IPS-18c (cell line): ENCODE results near the gene CREB5.

ENCODE experiments used
- H3K4me3 ChIP-seq: 2 replicates; pipeline ENCODE4 v1.7.0; 2013; ENCODE audit warnings: low read depth, mild to moderate bottlenecking, low read length, moderate library complexity; ENCODE audit not compliant: insufficient read depth
- H3K9me3 ChIP-seq: one replicate; pipeline ENCODE4 v1.6.1; 2013; ENCODE audit warnings: mild to moderate bottlenecking, low read length, moderate library complexity; ENCODE audit not compliant: control insufficient read depth, insufficient read depth

The CREB5 gene

DNA sequence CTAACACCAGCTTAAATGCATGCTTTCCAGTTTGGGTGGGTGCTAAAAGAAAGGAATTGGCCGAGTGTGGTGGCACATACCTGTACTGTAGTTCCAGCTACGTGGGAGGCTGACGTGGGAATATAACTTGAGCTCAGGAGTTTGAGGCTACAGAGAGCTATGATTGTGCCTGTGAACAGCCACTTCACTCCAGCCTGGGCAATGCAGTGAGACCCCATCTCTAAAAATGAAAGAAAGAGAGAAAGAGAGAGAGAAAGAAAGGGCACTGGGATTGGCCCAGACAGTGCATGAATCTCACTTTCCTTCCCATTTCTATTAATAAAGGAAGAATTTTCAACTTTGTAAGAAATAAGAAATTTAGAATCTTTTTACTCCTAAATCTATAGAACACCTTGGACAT lies 265.4 kb downstream of the CREB5 start:
- H3K9me3 ChIP-seq: no peaks in the 10 kb centered on the region

GRCh38 chr7:28678431-28678965 lies 266.2 kb downstream of the CREB5 start:
- Histone ChIP-seq H3K9me3 (no peaks in the 10 kb centered on the region), H3K4me3 (no peak overlapping the region)

More for the DNA sequence above, 265.4 kb downstream of the CREB5 start:
- H3K4me3 ChIP-seq: no peak overlapping the region

GRCh38 chr7:28681693-28682310 lies 269.5 kb downstream of the CREB5 start:
- H3K4me3 ChIP-seq: no peak overlapping the region
- H3K9me3 ChIP-seq: no peaks in the 10 kb centered on the region

GRCh38 chr7:28682801-28683200 lies 270.5 kb downstream of the CREB5 start:
- Histone ChIP-seq H3K4me3 (no peak overlapping the region), H3K9me3 (no peaks in the 10 kb centered on the region)

DNA sequence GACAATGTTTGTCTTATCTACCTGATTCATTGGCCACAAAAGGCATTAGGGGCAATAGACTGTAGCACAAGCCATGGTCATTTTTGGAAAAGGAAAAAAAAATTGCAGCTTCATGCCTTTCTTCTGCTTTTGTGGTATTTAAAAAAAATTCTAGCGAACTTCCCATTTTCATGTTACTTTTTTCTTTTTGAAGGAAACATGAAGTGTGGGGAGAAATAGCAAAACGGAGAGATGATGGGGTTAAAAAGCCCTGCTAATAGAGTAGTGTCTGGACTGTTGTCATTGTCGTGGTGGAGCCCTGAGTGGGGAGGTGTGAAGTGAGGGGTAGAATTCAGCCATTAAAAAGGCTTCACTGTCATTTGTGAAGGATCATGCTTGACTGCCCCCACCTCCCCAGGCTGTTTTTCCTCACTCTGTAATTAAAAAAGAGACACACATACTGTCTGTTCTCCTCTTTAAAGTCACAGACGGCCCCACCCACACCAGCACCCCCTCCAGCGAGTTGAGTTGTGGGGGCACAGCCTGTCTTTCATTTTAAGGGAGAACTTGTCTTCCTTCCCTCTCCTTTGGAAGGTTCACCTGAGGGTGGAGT lies 272.4 kb downstream of the CREB5 start:
- H3K9me3 ChIP-seq: peaks cover 2% of the 10 kb centered on the region
- H3K4me3 ChIP-seq: no peak overlapping the region

- peaks cover 2% of the 10 kb centered on the region for H3K9me3 ChIP-seq
- H3K4me3 ChIP-seq: peak overlapping the region; percentile 56; the same call in 1 of the 2 replicates
These were observed 272.9 kb downstream of the CREB5 start for GRCh38 chr7:28685242-28685643.

DNA sequence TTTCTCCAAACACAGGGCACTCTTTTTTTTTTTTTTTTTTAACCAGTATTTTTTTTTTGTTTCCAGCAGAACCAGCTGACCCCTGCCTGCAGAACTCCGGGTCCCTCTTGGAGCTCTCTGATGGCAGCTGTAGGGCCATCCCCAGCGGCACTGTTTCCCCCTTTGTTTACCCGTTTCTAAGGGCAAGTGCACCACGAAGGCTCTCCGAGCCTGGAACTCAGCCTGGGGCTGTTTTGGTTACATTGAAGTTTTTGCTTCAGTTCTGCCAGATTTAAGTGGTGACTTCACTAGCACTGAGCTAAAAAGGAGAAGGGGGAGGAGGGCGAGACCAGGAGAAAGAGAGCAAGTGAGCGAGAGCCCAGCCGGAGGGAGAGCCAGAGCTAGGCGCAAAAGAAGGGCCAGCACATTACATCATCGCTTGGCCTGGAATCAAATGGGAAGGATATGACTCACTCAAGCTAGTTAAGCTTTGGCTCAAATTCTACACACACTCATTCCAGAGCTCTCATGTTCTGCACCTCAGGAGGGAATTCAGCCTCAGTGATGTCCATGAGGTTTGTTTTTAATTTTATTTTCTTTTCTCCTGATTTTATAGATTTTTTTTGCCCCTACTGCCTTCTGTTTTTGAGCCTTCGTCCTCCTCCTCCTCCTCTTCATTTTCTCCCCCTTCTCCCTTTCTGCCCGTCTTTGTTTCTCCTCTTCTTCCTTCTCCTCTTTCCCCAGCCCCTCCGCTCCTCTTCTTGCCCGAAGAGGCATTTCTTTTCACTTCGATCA lies 273.5 kb downstream of the CREB5 start:
- Histone ChIP-seq H3K9me3 (peaks cover 2% of the 10 kb centered on the region), H3K4me3 (peak overlapping the region; percentile 56)

GRCh38 chr7:28686418-28686800 lies 274.1 kb downstream of the CREB5 start:
- Histone ChIP-seq H3K9me3 (peaks cover 2% of the 10 kb centered on the region), H3K4me3 (peak overlapping the region; percentile 56; the same call in 1 of the 2 replicates)

DNA sequence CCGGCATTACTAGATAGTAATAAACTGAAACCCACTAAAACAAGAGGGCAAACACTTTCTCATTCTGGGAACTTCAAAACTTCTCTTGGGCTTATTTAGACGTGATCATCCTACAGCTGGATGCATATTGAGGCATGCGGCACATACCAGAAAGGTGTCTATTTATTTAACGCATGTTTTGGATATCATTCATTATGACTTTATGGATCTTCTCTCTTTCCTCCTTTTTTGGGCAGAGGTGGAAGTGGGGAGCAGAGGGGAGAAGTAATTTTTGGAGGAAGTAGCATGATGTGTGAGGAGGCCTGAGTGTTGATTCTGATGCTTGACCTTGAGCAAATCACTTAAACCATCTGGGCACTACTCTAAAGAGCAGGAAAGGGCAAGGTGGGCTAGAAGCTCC lies 275.2 kb downstream of the CREB5 start:
- Histone ChIP-seq H3K4me3 (no peak overlapping the region), H3K9me3 (peaks cover 2% of the 10 kb centered on the region)

DNA sequence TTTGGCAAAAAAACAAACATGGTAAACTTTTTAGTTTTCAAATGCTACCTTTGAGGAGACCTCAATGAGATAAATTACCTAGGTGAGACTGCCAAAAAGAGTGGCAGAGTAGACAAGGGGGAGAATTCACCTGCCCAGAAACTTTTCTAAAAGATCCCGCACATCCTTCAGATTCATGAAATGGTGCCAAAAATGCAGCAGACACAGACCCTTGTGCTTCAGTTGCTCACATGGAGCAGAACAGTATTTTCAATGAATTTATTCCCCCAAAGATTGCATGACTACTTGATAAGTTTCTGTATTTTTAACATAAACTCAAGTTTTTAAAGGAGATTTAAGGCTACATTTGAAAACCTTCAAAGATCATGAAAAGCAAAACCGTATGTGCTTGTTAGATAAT lies 275.9 kb downstream of the CREB5 start:
- Histone ChIP-seq H3K9me3 (peaks cover 2% of the 10 kb centered on the region), H3K4me3 (no peak overlapping the region)

GRCh38 chr7:28688651-28689050 lies 276.3 kb downstream of the CREB5 start:
- peaks cover 2% of the 10 kb centered on the region for H3K9me3 ChIP-seq

DNA sequence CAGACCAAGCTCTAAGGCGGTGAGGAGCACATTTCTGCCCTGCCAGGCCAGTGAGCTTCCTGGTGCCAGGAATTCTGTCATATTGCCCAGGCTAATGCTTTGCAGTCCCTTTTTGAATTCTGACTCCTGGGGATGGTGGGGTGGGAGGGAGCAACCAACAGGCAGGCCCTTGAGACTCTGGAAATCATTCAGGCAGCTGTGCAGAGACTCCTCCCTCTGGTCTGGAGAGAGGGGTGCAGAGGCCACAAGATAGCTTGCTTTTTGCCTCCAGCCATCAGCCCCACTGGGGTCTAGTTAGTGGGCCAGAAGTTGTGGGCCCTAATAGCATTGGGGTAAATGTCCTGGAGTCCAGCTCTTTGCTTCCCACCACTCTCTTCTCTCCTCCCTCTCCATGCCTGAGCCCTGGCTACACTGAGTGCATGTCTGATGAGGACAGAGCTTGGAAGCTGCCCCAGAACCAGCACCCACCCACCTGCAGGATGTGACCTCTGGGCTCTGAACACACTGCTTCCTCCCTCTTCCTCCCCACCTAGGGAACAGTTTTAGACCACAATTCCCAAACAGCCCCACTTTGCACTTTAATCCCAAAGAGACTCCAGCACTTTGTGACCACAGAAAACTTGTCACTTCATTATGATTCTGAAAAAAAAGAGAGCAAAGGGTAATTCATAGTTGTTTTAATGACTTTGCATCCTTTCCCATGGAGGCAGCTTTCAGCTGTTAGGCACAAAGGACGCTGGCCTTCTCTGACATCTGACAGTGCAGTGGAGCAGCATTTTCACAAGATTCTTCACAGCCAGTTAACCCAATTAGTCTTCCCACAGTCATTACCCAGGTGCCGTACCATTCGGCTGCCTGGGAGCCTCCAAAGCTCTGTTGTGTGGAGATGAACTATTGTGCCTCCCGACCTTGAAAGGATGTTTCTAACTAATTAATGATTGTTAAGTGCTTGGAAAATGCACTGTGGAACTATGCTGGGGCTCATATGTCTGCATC lies 283.3 kb downstream of the CREB5 start:
- Histone ChIP-seq H3K4me3 (no peak overlapping the region), H3K9me3 (no peaks in the 10 kb centered on the region)

More at GRCh38 chr7:28688651-28689050, 276.3 kb downstream of the CREB5 start:
- no peak overlapping the region for H3K4me3 ChIP-seq

DNA sequence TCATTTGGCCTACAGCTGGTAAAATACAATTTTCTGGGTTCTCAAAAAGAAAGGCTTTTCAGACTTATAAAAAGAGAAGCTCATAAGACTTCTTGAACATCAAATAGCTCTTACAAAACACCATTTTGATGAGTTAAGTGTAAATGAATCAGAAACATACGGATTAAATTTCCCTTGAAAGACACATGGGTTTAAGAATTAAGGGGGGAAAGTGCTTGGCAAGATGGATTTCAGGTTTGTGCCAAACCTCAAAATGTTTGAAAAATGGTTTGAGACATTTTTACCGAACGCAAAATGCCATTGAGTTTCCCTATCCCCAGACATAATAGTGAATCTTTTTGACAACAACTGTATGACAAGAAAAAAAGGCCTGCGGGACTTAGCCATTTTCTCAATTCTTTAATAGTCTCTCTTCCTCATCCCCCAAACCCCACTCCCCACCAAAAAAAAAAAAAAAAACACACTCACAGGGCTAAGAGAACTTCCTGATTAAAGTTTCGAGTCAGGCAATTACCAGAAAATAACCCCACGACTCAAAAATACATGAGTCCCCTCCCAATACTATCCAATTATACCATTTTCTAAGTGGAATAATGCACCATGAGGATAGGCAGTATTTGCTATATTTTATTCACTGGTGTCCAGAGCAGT lies 285.7 kb downstream of the CREB5 start:
- H3K9me3 ChIP-seq: no peaks in the 10 kb centered on the region
- no peak overlapping the region for H3K4me3 ChIP-seq

- no peaks in the 10 kb centered on the region for H3K9me3 ChIP-seq
- no peak overlapping the region for H3K4me3 ChIP-seq
These were observed 286.5 kb downstream of the CREB5 start for GRCh38 chr7:28698840-28699239.

GRCh38 chr7:28700096-28700495 lies 287.8 kb downstream of the CREB5 start:
- H3K4me3 ChIP-seq: no peak overlapping the region
- no peaks in the 10 kb centered on the region for H3K9me3 ChIP-seq

- no peak overlapping the region for H3K4me3 ChIP-seq
- H3K9me3 ChIP-seq: no peaks in the 10 kb centered on the region
These were observed 288.5 kb downstream of the CREB5 start for GRCh38 chr7:28700790-28701203.
